HepG2 (cell line): ENCODE results near the gene PLEKHA3. TPM values are rescaled to one million over a fixed set of nuclear protein-coding genes. Genes with fewer than 3 reads are reported as not detected.

ENCODE experiments used
- ETV6 ChIP-seq: sonication (generic); formaldehyde crosslinking; conservative IDR thresholded peaks from 2 replicates; pipeline ENCODE4 v1.4.0; 2020; ENCODE audit warnings: missing genetic modification reagents
- MEIS2 ChIP-seq: sonication (generic); formaldehyde crosslinking; IDR thresholded peaks from 2 replicates; pipeline ENCODE4 v1.9.0; 2021; ENCODE audit warnings: mild to moderate bottlenecking, missing genetic modification reagents
- SMAD3 ChIP-seq: sonication (generic); formaldehyde crosslinking; IDR thresholded peaks from 2 replicates; pipeline ENCODE4 v1.4.0; 2020; ENCODE audit warnings: missing genetic modification reagents
- ZBTB1 ChIP-seq: sonication (generic); formaldehyde crosslinking; IDR thresholded peaks from 2 replicates; pipeline ENCODE4 v1.4.0; 2020; ENCODE audit warnings: missing genetic modification reagents, borderline replicate concordance
- ZBTB43 ChIP-seq: sonication (generic); formaldehyde crosslinking; conservative IDR thresholded peaks from 2 replicates; pipeline ENCODE4 v1.4.0; 2020; ENCODE audit warnings: missing genetic modification reagents
- ZKSCAN5 ChIP-seq: sonication (generic); formaldehyde crosslinking; IDR thresholded peaks from 2 replicates; pipeline ENCODE4 v1.5.1; 2020; ENCODE audit warnings: mild to moderate bottlenecking, missing genetic modification reagents
- polyA plus RNA-seq, 8 experiments: library from polyadenylated mRNA; depleted of rRNA in 3 of 8; stranded (reverse) in 7 of 8; unstranded in 1 of 8; fragments of >200 nt; fragmentation: Illumina TruSeq in 4 of 8; extraction: Trizol in 4 of 8; gene quantifications; 2 replicates each; pipeline versions ENCODE4 v1.2.1 to v1.2.3, GENCODE V29; 2011 to 2016; ENCODE audit warnings: low read depth in 4 of 8, missing spikeins in 1 of 8, mixed read lengths in 1 of 8; ENCODE audit not compliant: insufficient read depth in 1 of 8
- total RNA-seq, 5 experiments: library from RNA; depleted of rRNA; stranded (reverse); fragments of >200 nt; fragmentation: Illumina TruSeq; extraction: Trizol; gene quantifications; 2 replicates each; pipeline ENCODE4 v1.2.3, GENCODE V29; 2016; ENCODE audit warnings: low read depth in 1 of 5
- TF ChIP-seq, protein P1 (sequence below): sonication (generic); formaldehyde crosslinking; IDR thresholded peaks from 2 replicates; pipeline ENCODE4 v1.4.0; 2020; ENCODE audit warnings: mild to moderate bottlenecking, missing genetic modification reagents
- TF ChIP-seq, protein P2 (sequence below): sonication (generic); formaldehyde crosslinking; IDR thresholded peaks from 2 replicates; pipeline ENCODE4 v1.9.0; 2021; ENCODE audit warnings: missing genetic modification reagents, borderline replicate concordance
- TF ChIP-seq, protein P3 (sequence below): sonication (generic); formaldehyde crosslinking; IDR thresholded peaks from 2 replicates; pipeline ENCODE4 v1.5.0; 2020; ENCODE audit warnings: missing genetic modification reagents

The PLEKHA3 gene
- total and polyA plus RNA-seq, 2 of the 13 experiments (the other 11 are each of a cell fraction or from before 2014, with no cell fraction given) = 11.7 to 23.1 TPM

- TF ChIP-seq, protein P1, sequence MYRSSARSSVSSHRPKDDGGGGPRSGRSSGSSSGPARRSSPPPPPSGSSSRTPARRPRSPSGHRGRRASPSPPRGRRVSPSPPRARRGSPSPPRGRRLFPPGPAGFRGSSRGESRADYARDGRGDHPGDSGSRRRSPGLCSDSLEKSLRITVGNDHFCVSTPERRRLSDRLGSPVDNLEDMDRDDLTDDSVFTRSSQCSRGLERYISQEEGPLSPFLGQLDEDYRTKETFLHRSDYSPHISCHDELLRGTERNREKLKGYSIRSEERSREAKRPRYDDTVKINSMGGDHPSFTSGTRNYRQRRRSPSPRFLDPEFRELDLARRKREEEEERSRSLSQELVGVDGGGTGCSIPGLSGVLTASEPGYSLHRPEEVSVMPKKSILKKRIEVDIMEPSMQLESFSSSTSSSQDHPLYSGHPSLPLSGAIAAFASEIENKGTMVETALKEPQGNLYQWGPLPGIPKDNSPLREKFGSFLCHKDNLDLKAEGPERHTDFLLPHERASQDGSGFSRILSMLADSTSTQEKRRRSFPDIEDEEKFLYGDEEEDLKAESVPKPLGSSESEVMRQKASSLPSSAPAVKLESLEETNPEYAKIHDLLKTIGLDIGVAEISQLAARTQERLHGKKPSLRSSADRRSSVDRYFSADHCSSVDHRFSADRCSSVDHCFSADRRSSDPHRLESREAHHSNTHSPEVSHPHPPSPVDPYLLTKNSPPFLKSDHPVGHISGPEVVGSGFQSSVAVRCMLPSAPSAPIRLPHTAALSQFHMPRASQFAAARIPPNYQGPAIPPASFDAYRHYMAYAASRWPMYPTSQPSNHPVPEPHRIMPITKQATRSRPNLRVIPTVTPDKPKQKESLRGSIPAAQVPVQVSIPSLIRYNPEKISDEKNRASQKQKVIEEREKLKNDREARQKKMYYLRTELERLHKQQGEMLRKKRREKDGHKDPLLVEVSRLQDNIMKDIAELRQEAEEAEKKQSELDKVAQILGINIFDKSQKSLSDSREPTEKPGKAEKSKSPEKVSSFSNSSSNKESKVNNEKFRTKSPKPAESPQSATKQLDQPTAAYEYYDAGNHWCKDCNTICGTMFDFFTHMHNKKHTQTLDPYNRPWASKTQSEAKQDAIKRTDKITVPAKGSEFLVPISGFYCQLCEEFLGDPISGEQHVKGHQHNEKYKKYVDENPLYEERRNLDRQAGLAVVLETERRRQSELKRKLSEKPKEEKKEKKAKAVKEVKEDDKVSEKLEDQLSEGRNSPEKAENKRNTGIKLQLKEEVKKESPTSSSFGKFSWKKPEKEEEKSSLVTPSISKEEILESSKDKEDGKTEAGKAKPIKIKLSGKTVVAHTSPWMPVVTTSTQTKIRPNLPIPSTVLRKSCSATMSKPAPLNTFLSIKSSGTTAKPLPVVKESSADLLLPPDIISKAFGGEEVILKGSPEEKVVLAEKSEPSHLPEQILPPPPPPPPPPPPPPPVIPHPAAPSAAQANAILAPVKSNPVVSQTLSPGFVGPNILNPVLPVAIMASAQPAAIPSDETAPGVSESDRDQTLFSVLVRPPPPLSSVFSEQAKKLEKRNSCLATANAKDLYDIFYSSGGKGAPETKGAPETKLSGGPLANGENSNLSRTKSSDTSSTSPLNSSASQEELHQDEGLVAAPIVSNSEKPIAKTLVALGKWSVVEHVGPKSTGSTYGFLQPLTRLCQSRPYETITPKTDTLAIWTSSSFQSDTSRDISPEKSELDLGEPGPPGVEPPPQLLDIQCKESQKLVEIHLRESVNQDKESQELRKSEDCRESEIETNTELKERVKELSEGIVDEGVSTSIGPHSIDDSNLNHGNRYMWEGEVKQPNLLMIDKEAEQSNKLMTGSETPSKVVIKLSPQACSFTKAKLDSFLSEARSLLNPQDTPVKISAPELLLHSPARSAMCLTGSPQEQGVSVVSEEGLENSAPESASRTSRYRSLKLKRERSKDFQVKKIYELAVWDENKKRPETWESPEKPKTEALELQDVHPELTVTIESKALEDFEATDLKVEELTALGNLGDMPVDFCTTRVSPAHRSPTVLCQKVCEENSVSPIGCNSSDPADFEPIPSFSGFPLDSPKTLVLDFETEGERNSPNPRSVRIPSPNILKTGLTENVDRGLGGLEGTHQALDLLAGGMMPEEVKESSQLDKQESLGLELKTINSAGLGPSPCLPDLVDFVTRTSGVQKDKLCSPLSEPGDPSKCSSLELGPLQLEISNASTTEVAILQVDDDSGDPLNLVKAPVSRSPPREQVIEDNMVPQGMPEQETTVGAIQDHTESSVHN (CRISPR knock-in tag) = no peak
- TF ChIP-seq, protein P2, sequence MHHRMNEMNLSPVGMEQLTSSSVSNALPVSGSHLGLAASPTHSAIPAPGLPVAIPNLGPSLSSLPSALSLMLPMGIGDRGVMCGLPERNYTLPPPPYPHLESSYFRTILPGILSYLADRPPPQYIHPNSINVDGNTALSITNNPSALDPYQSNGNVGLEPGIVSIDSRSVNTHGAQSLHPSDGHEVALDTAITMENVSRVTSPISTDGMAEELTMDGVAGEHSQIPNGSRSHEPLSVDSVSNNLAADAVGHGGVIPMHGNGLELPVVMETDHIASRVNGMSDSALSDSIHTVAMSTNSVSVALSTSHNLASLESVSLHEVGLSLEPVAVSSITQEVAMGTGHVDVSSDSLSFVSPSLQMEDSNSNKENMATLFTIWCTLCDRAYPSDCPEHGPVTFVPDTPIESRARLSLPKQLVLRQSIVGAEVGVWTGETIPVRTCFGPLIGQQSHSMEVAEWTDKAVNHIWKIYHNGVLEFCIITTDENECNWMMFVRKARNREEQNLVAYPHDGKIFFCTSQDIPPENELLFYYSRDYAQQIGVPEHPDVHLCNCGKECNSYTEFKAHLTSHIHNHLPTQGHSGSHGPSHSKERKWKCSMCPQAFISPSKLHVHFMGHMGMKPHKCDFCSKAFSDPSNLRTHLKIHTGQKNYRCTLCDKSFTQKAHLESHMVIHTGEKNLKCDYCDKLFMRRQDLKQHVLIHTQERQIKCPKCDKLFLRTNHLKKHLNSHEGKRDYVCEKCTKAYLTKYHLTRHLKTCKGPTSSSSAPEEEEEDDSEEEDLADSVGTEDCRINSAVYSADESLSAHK (CRISPR knock-in tag) = no peak
- TF ChIP-seq SMAD3 (CRISPR knock-in tag) = no peak
- no peak for TF ChIP-seq ZKSCAN5 (CRISPR knock-in tag)
- no peak for TF ChIP-seq ETV6 (CRISPR knock-in tag)
- TF ChIP-seq, protein P3, sequence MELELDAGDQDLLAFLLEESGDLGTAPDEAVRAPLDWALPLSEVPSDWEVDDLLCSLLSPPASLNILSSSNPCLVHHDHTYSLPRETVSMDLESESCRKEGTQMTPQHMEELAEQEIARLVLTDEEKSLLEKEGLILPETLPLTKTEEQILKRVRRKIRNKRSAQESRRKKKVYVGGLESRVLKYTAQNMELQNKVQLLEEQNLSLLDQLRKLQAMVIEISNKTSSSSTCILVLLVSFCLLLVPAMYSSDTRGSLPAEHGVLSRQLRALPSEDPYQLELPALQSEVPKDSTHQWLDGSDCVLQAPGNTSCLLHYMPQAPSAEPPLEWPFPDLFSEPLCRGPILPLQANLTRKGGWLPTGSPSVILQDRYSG (CRISPR knock-in tag) = no peak; the same call in 1 of the 2 replicates
- TF ChIP-seq ZBTB1 (CRISPR knock-in tag) = no peak
- no peak; the same call in 1 of the 2 replicates for TF ChIP-seq ZBTB43
- peak; percentile 59; the same call in 1 of the 2 replicates for TF ChIP-seq MEIS2
These were observed at the start of gene PLEKHA3 (continued) for GRCh38 chr2:178480227-178481181.
